Large intestine (tissue), 12 donors: ENCODE measurements around the gene UIMC1. TPM values are rescaled to one million over a fixed set of nuclear protein-coding genes. Genes with fewer than 3 reads are reported as not detected.
"Not testable (repeated sequence)": the region's sequence is repeated elsewhere in the genome, so short reads cannot be mapped to it uniquely, and the experiment has no call there.

Experiments
- DNase-seq, 2 donors: peaks; one replicate each; pipeline versions ENCODE4 v3.0.0 to v3.0.0-alpha.2; 2013
- H3K27ac ChIP-seq: one replicate; pipeline ENCODE4 v1.5.1; 2013; ENCODE audit warnings: low read length
- H3K27me3 ChIP-seq: 2 replicates; pipeline ENCODE4 v1.6.1; 2013; ENCODE audit warnings: low read length; ENCODE audit not compliant: control insufficient read depth, insufficient read depth
- H3K36me3 ChIP-seq: 2 replicates; pipeline ENCODE4 v1.6.1; 2013; ENCODE audit warnings: low read length; ENCODE audit not compliant: control insufficient read depth, insufficient read depth
- H3K4me1 ChIP-seq: one replicate; pipeline ENCODE4 v1.6.1; 2013; ENCODE audit warnings: low read length; ENCODE audit not compliant: control insufficient read depth, insufficient read depth
- H3K4me3 ChIP-seq: one replicate; pipeline ENCODE4 v1.5.1; 2013; ENCODE audit warnings: low read length
- H3K9me3 ChIP-seq: one replicate; pipeline ENCODE4 v1.6.1; 2013; ENCODE audit warnings: mild to moderate bottlenecking, low read depth, low read length, moderate library complexity; ENCODE audit not compliant: control insufficient read depth
- WGBS: methylation state at CpG from one replicate; pipeline ENCODE4 v1.1.5; 2013; ENCODE audit warnings: low lambda C conversion rate; ENCODE audit not compliant: insufficient coverage; 5-methylcytosine and 5-hydroxymethylcytosine counted together
- long read RNA-seq, 11 donors: transcript quantifications; one replicate each; lab custom pipeline, GENCODE V29; 2026
- polyA plus RNA-seq: library from polyadenylated mRNA; unstranded; fragments of 120-200 nt; gene quantifications from one replicate; pipeline ENCODE4 v1.2.1, GENCODE V29; 2013

The UIMC1 gene
- 31.1 TPM for polyA plus RNA-seq
- long read RNA-seq, donor 1, partial matches to known transcripts: 0 of 1 reads
- long read RNA-seq, donor 1, other reads (novel, unspliced or antisense): 0 of 1 reads
- long read RNA-seq, donor 2, partial matches to known transcripts: 0 of 1 reads
- long read RNA-seq, donor 2, other reads (novel, unspliced or antisense): 0 of 1 reads
- long read RNA-seq, donor 3, partial matches to known transcripts: 0 of 1 reads
- long read RNA-seq, donor 3, other reads (novel, unspliced or antisense): 0 of 1 reads
- long read RNA-seq, donor 4: 0 reads
- long read RNA-seq, donor 5: 0 reads
- long read RNA-seq, donor 6, partial matches to known transcripts: 0 of 2 reads
- long read RNA-seq, donor 6, other reads (novel, unspliced or antisense): 0 of 2 reads
- long read RNA-seq, donor 7, partial matches to known transcripts: 0 of 1 reads
- long read RNA-seq, donor 7, other reads (novel, unspliced or antisense): 0 of 1 reads
- long read RNA-seq, donor 8, partial matches to known transcripts: 0 of 1 reads
- long read RNA-seq, donor 8, other reads (novel, unspliced or antisense): 0 of 1 reads
- long read RNA-seq, donor 9, partial matches to known transcripts: 0 of 2 reads
- long read RNA-seq, donor 9, other reads (novel, unspliced or antisense): 0 of 2 reads
- long read RNA-seq, donor 10, partial matches to known transcripts: 0 of 1 reads
- long read RNA-seq, donor 10, other reads (novel, unspliced or antisense): 0 of 1 reads
- long read RNA-seq, donor 11: 0 reads

- Histone ChIP-seq H3K4me1 (peaks cover 9% of the 10 kb centered on the region), H3K36me3 (peaks cover 3% of the 10 kb centered on the region), H3K27ac (peak within 1 kb of the TSS; percentile 72), H3K27me3 (no peaks in the 10 kb centered on the region), H3K9me3 (no peaks in the 10 kb centered on the region), H3K4me3 (peak within 1 kb of the TSS; percentile 68)
- DNase-seq: peak; percentile 90 to 95
- WGBS: 0% methylated on average over 1 of the region's 83 CpGs
These were observed at the start of gene UIMC1 for GRCh38 chr5:177006265-177006972. Gene UIMC1 (minus strand): TSS chr5:177006779. CDS start chr5:176982615, 24,164 bp downstream.

GRCh38 chr5:177049285-177049684 lies 42.7 kb upstream of the UIMC1 start:
- no peak for DNase-seq
- Histone ChIP-seq H3K36me3 (peaks cover 42% of the 10 kb centered on the region), H3K4me3 (no peak overlapping the region), H3K27me3 (no peaks in the 10 kb centered on the region), H3K4me1 (peaks cover 16% of the 10 kb centered on the region), H3K27ac (no peak overlapping the region), H3K9me3 (no peaks in the 10 kb centered on the region)
- 93% methylated on average over 3 of the region's 5 CpGs for WGBS

- not testable (repeated sequence) for H3K27ac ChIP-seq, H3K27me3 ChIP-seq, H3K4me3 ChIP-seq, DNase-seq, H3K9me3 ChIP-seq
- Histone ChIP-seq H3K36me3 (peaks cover 37% of the 10 kb centered on the region), H3K4me1 (peaks cover 22% of the 10 kb centered on the region)
- 100% methylated on average over 1 of the region's 7 CpGs for WGBS
These were observed 42.0 kb upstream of the UIMC1 start for GRCh38 chr5:177048531-177048930.

- no peaks in the 10 kb centered on the region for H3K27me3 ChIP-seq
- H3K36me3 ChIP-seq: peaks cover 46% of the 10 kb centered on the region
- peak; percentile 75 to 85 for DNase-seq
- no CpG with 5 or more reads among the region's 4 CpGs for whole genome bisulfite sequencing
- H3K9me3 ChIP-seq: no peaks in the 10 kb centered on the region
- peak overlapping the region; percentile 97 for H3K27ac ChIP-seq
- peaks cover 22% of the 10 kb centered on the region for H3K4me1 ChIP-seq
- H3K4me3 ChIP-seq: no peak overlapping the region
These were observed 39.1 kb upstream of the UIMC1 start for GRCh38 chr5:177045631-177046030.

- peaks cover 22% of the 10 kb centered on the region for H3K4me1 ChIP-seq
- no peaks in the 10 kb centered on the region for H3K27me3 ChIP-seq
- peaks cover 39% of the 10 kb centered on the region for H3K36me3 ChIP-seq
- no peak overlapping the region for H3K4me3 ChIP-seq
- no peaks in the 10 kb centered on the region for H3K9me3 ChIP-seq
- DNase-seq: peak; percentile 72 to 87
- no CpG with 5 or more reads among the region's 1 CpG for WGBS
- peak overlapping the region; percentile 97 for H3K27ac ChIP-seq
These were observed 38.1 kb upstream of the UIMC1 start for GRCh38 chr5:177044641-177045040.

GRCh38 chr5:177043958-177044357 lies 37.4 kb upstream of the UIMC1 start:
- peaks cover 32% of the 10 kb centered on the region for H3K36me3 ChIP-seq
- DNase-seq: no peak
- peak overlapping the region; percentile 97 for H3K27ac ChIP-seq
- no peaks in the 10 kb centered on the region for H3K27me3 ChIP-seq
- peaks cover 22% of the 10 kb centered on the region for H3K4me1 ChIP-seq
- H3K4me3 ChIP-seq: no peak overlapping the region
- 100% methylated on average over 1 of the region's 1 CpG for WGBS
- no peaks in the 10 kb centered on the region for H3K9me3 ChIP-seq

GRCh38 chr5:177043114-177043513 lies 36.5 kb upstream of the UIMC1 start:
- Histone ChIP-seq H3K4me3 (no peak overlapping the region), H3K36me3 (peaks cover 30% of the 10 kb centered on the region), H3K27me3 (no peaks in the 10 kb centered on the region), H3K9me3 (no peaks in the 10 kb centered on the region), H3K27ac (no peak overlapping the region), H3K4me1 (peaks cover 22% of the 10 kb centered on the region)
- no CpG with 5 or more reads among the region's 6 CpGs for WGBS
- no peak for DNase-seq

- peaks cover 22% of the 10 kb centered on the region for H3K4me1 ChIP-seq
- peaks cover 25% of the 10 kb centered on the region for H3K36me3 ChIP-seq
- 100% methylated on average over 1 of the region's 2 CpGs for WGBS
These were observed 35.4 kb upstream of the UIMC1 start for GRCh38 chr5:177041936-177042335.

GRCh38 chr5:177040814-177041420 lies 34.3 kb upstream of the UIMC1 start:
- H3K27me3 ChIP-seq: no peaks in the 10 kb centered on the region
- H3K4me1 ChIP-seq: peaks cover 19% of the 10 kb centered on the region
- DNase-seq: no peak
- H3K36me3 ChIP-seq: peaks cover 25% of the 10 kb centered on the region
- no peak overlapping the region for H3K27ac ChIP-seq
- H3K9me3 ChIP-seq: no peaks in the 10 kb centered on the region
- no peak overlapping the region for H3K4me3 ChIP-seq
- 100% methylated on average over 1 of the region's 3 CpGs for WGBS

More at GRCh38 chr5:177041936-177042335, 35.4 kb upstream of the UIMC1 start:
- DNase-seq: no peak
- H3K27me3 ChIP-seq: no peaks in the 10 kb centered on the region
- no peak overlapping the region for H3K4me3 ChIP-seq
- no peaks in the 10 kb centered on the region for H3K9me3 ChIP-seq
- no peak overlapping the region for H3K27ac ChIP-seq

GRCh38 chr5:177036921-177037320 lies 30.3 kb upstream of the UIMC1 start:
- Histone ChIP-seq H3K9me3 (no peaks in the 10 kb centered on the region), H3K27me3 (no peaks in the 10 kb centered on the region), H3K36me3 (peaks cover 14% of the 10 kb centered on the region), H3K27ac (no peak overlapping the region), H3K4me3 (no peak overlapping the region), H3K4me1 (no peaks in the 10 kb centered on the region)
- DNase-seq: no peak
- 94% methylated on average over 3 of the region's 5 CpGs for WGBS
